Astrocyte of the cerebellum (primary cell): Measurements from ENCODE around the gene DIAPH3.

ENCODE experiments used
- DNase-seq: peaks from one replicate; pipeline ENCODE4 v3.0.0-alpha.2; 2011; ENCODE audit warnings: low read depth
- H3K4me3 ChIP-seq: 2 replicates; pipeline ENCODE4 v1.5.1; 2011; ENCODE audit warnings: mild to moderate bottlenecking, low read depth, low read length, moderate library complexity
- CTCF ChIP-seq: IDR thresholded peaks from 2 replicates; pipeline ENCODE4 v1.5.1; 2012; ENCODE audit warnings: low read length, low read depth, moderate library complexity, mild to moderate bottlenecking; ENCODE audit errors: missing control alignments
- in situ Hi-C: cut with HindIII; loops from 2 replicates; pipeline ENCODE4 v1.10.0; 2017; ENCODE audit warnings: low sequenced_read_pairs

Gene DIAPH3

GRCh38 chr13:59659981-59660380 is 503.7 kb downstream of the DIAPH3 start:
- no peak for DNase-seq
- H3K4me3 ChIP-seq, result no peak overlapping the region
- in situ Hi-C loops, result no loop called here
- TF ChIP-seq CTCF, result no peak

- no peak for TF ChIP-seq CTCF
- in situ Hi-C loops, result no loop called here
Measured at GRCh38 chr13:59658738-59659330, 504.9 kb downstream of the DIAPH3 start.

GRCh38 chr13:59658027-59658737 is 505.5 kb downstream of the DIAPH3 start:
- no peak overlapping the region for H3K4me3 ChIP-seq
- no peak for TF ChIP-seq CTCF
- in situ Hi-C loops, result no loop called here
- no peak for DNase-seq

More at GRCh38 chr13:59658738-59659330, 504.9 kb downstream of the DIAPH3 start:
- H3K4me3 ChIP-seq, result no peak overlapping the region
- no peak for DNase-seq

GRCh38 chr13:59653916-59654315 is 509.8 kb downstream of the DIAPH3 start:
- in situ Hi-C loops, result no loop called here
- no peak for TF ChIP-seq CTCF
- no peak for DNase-seq
- no peak overlapping the region for H3K4me3 ChIP-seq

- no peak overlapping the region for H3K4me3 ChIP-seq
- in situ Hi-C loops, result no loop called here
- no peak for DNase-seq
- no peak for TF ChIP-seq CTCF
Measured at GRCh38 chr13:59651479-59651878, 512.2 kb downstream of the DIAPH3 start.

GRCh38 chr13:59643906-59644626 is 519.7 kb downstream of the DIAPH3 start:
- no peak for TF ChIP-seq CTCF
- in situ Hi-C loops, result no loop called here

More at GRCh38 chr13:59643906-59644626, 519.7 kb downstream of the DIAPH3 start:
- no peak overlapping the region for H3K4me3 ChIP-seq
- DNase-seq, result no peak
